Sigmoid colon (tissue), 7 donors: ENCODE data around the gene NDUFB8. TPM values are rescaled to one million over a fixed set of nuclear protein-coding genes. Genes with fewer than 3 reads are reported as not detected.

Experiments used
- DNase-seq: peaks from one replicate; pipeline ENCODE4 v3.0.0-alpha.2; 2019
- H3K27ac ChIP-seq, 4 donors: fragments of 200-600 bp; sonication (generic); one replicate each; pipeline ENCODE4 v1.5.1; 2016 to 2019; ENCODE audit warnings: mild to moderate bottlenecking in 1 of 4
- H3K27me3 ChIP-seq, 3 donors: fragments of 200-600 bp; sonication (generic); one replicate each; pipeline ENCODE4 v1.5.1; 2019; ENCODE audit warnings: mild to moderate bottlenecking in 1 of 3
- H3K36me3 ChIP-seq, 4 donors: fragments of 200-600 bp; sonication (generic); one replicate each; pipeline ENCODE4 v1.5.1; 2016 to 2019
- H3K4me1 ChIP-seq, 4 donors: fragments of 200-600 bp; sonication (generic); one replicate each; pipeline ENCODE4 v1.5.1; 2017 to 2019
- H3K4me3 ChIP-seq, 4 donors: fragments of 200-600 bp; sonication (generic); one replicate each; pipeline ENCODE4 v1.5.1; 2017 to 2019; ENCODE audit warnings: mild to moderate bottlenecking in 2 of 4, moderate library complexity in 1 of 4
- H3K9me3 ChIP-seq, 4 donors: fragments of 200-600 bp in 3 of 4; sonication (generic) in 3 of 4; one replicate each; pipeline versions ENCODE4 v1.5.1 to v1.6.1; 2013 to 2019
- EP300 ChIP-seq, 4 donors: sonication (generic); formaldehyde crosslinking; IDR thresholded peaks; one replicate each; pipeline ENCODE4 v1.6.1; 2017; ENCODE audit warnings: antibody characterized with exemption in 4 of 4
- POLR2A ChIP-seq, 2 donors: fragments of 450-650 bp; IDR thresholded peaks; one replicate each; pipeline ENCODE4 v1.6.1; 2016; ENCODE audit warnings: antibody characterized with exemption in 2 of 2, mild to moderate bottlenecking in 2 of 2, moderate library complexity in 2 of 2
- POLR2AphosphoS5 ChIP-seq, 4 donors: sonication (generic); formaldehyde crosslinking; IDR thresholded peaks; one replicate each; pipeline ENCODE4 v1.6.1; 2017; ENCODE audit warnings: antibody characterized with exemption in 4 of 4
- WGBS, 2 donors: extraction: QIAGEN DNeasy Blood & Tissue Kit; methylation state at CpG; one replicate each; pipeline ENCODE4 v1.1.7; 2013; 5-methylcytosine and 5-hydroxymethylcytosine counted together
- intact Hi-C: fragments of 100-400 bp; cut with DNase I; formaldehyde crosslinking; loops from one replicate; pipeline ENCODE4 v1.15.1; 2023
- polyA plus RNA-seq, 3 donors: library from polyadenylated mRNA; stranded (reverse); fragments of 200-250 nt; gene quantifications; one replicate each; pipeline ENCODE4 v1.2.3, GENCODE V29; 2013
- total RNA-seq, 4 donors: library from RNA; depleted of rRNA; stranded (reverse); fragments of >200 nt; gene quantifications; one replicate each; pipeline ENCODE4 v1.1.0, GENCODE V29; 2016
- TF ChIP-seq, protein P1 (sequence below), 4 experiments: fragments of 450-650 bp in 3 of 4; fragments of 200-600 bp in 1 of 4; IDR thresholded peaks; one replicate each; pipeline ENCODE4 v1.5.1; 2016 to 2019; ENCODE audit warnings: antibody characterized with exemption in 4 of 4, mild to moderate bottlenecking in 3 of 4, moderate library complexity in 2 of 4
- donor health status: healthy with polysubstance abuse.
- donor health status: Bipolar disorder and iron deficiency.
- donor health status: healthy.

The NDUFB8 gene
- total and polyA plus RNA-seq, 7 donors: 232 to 449 (median 359) TPM

- Histone ChIP-seq H3K36me3 (peaks cover 1 to 60% (median 5%) of the 10 kb centered on the region in 4 donors), H3K9me3 (no peaks in the 10 kb centered on the region), H3K4me1 (no peaks in the 10 kb centered on the region), H3K27me3 (no peaks in the 10 kb centered on the region), H3K27ac (no peak overlapping the region), H3K4me3 (no peak overlapping the region)
- TF ChIP-seq EP300 (IDR thresholded peaks at IDR 0.05) (no peak), POLR2A (IDR thresholded peaks at IDR 0.05) (no peak), POLR2AphosphoS5 (IDR thresholded peaks at IDR 0.05) (no peak)
- TF ChIP-seq, protein P1, sequence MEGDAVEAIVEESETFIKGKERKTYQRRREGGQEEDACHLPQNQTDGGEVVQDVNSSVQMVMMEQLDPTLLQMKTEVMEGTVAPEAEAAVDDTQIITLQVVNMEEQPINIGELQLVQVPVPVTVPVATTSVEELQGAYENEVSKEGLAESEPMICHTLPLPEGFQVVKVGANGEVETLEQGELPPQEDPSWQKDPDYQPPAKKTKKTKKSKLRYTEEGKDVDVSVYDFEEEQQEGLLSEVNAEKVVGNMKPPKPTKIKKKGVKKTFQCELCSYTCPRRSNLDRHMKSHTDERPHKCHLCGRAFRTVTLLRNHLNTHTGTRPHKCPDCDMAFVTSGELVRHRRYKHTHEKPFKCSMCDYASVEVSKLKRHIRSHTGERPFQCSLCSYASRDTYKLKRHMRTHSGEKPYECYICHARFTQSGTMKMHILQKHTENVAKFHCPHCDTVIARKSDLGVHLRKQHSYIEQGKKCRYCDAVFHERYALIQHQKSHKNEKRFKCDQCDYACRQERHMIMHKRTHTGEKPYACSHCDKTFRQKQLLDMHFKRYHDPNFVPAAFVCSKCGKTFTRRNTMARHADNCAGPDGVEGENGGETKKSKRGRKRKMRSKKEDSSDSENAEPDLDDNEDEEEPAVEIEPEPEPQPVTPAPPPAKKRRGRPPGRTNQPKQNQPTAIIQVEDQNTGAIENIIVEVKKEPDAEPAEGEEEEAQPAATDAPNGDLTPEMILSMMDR (IDR thresholded peaks at IDR 0.05): no peak
- DNase-seq: no peak
- intact Hi-C loops: no loop called here
- 22 to 77% methylated on average over 2 of the region's 2 CpGs for WGBS, 2 donors
Observed at GRCh38 chr10:100554902-100555301, 25.2 kb upstream of the NDUFB8 start.

- intact Hi-C loops: no loop called here
- WGBS, 2 donors: 90% methylated on average over 3 of the region's 3 CpGs
- Histone ChIP-seq H3K27ac (no peak overlapping the region), H3K4me1 (no peaks in the 10 kb centered on the region), H3K9me3 (no peaks in the 10 kb centered on the region), H3K27me3 (no peaks in the 10 kb centered on the region), H3K36me3 (peaks cover 3 to 63% (median 11%) of the 10 kb centered on the region in 4 donors), H3K4me3 (no peak overlapping the region)
- no peak for DNase-seq
- TF ChIP-seq POLR2A (IDR thresholded peaks at IDR 0.05) (no peak), POLR2AphosphoS5 (IDR thresholded peaks at IDR 0.05) (no peak), EP300 (IDR thresholded peaks at IDR 0.05) (no peak)
- TF ChIP-seq, protein P1 (IDR thresholded peaks at IDR 0.05): no peak
Observed at GRCh38 chr10:100553929-100554328, 24.3 kb upstream of the NDUFB8 start.

DNA sequence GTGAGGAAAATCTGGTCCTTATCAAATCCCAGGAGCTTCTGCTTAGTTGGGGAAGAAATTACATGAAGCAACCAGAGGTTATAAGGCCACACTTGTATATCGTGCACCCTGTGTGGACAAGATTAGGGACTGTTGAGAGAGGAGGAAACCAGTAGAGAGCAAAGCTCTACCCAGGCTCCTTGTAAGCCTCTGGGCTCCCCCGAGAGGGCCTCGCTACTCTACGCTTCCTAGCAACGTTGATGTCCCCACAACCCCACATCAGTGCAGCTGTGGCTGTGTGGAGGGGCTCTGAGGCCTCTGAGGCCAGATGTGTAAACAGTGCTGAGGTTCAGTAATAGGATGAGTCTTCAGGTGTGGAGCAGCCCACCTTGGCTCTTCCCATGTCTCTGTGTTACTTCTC lies 22.1 kb upstream of the NDUFB8 start:
- no peaks in the 10 kb centered on the region for H3K4me1 ChIP-seq
- no peak overlapping the region for H3K27ac ChIP-seq
- intact Hi-C loops: no loop called here
- H3K36me3 ChIP-seq: peaks cover 17 to 65% (median 31%) of the 10 kb centered on the region in 4 donors
- H3K9me3 ChIP-seq: no peaks in the 10 kb centered on the region
- H3K4me3 ChIP-seq: no peak overlapping the region
- 74 to 86% methylated on average over 5 of the region's 5 CpGs for WGBS, 2 donors
- DNase-seq: no peak
- no peak for TF ChIP-seq POLR2A (IDR thresholded peaks at IDR 0.05)
- TF ChIP-seq EP300 (IDR thresholded peaks at IDR 0.05): no peak
- TF ChIP-seq, protein P1 (IDR thresholded peaks at IDR 0.05): no peak
- TF ChIP-seq POLR2AphosphoS5 (IDR thresholded peaks at IDR 0.05): no peak
- H3K27me3 ChIP-seq: no peaks in the 10 kb centered on the region

- no peak overlapping the region for H3K4me3 ChIP-seq
- H3K9me3 ChIP-seq: no peaks in the 10 kb centered on the region
- no peaks in the 10 kb centered on the region for H3K27me3 ChIP-seq
- intact Hi-C loops: no loop called here
- DNase-seq: no peak
- H3K4me1 ChIP-seq: no peaks in the 10 kb centered on the region
- TF ChIP-seq, protein P1 (IDR thresholded peaks at IDR 0.05): no peak
- no peak for TF ChIP-seq EP300 (IDR thresholded peaks at IDR 0.05)
- TF ChIP-seq POLR2A (IDR thresholded peaks at IDR 0.05): no peak
- TF ChIP-seq POLR2AphosphoS5 (IDR thresholded peaks at IDR 0.05): no peak
- no peak overlapping the region for H3K27ac ChIP-seq
- WGBS, 2 donors: 79 to 84% methylated on average over 4 of the region's 4 CpGs
- H3K36me3 ChIP-seq: peaks cover 22 to 70% (median 36%) of the 10 kb centered on the region in 4 donors
Observed at GRCh38 chr10:100551196-100551595, 21.5 kb upstream of the NDUFB8 start.

DNA sequence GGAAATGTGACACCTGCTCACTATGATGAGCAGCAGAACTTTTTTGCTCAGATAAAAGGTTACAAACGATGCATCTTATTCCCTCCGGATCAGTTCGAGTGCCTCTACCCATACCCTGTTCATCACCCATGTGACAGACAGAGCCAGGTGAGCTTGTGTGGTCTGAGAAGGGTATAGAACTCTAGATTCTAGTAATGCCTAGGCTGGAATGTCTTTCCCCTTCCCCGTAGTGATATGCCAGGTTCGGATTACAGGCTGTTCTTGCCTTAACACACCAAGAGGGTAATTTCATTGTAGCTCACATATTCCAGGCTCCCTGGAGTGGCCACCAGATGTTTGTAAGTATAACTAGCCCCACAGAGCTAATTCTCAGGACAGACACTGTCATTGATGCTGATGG lies 15.3 kb upstream of the NDUFB8 start:
- Histone ChIP-seq H3K27ac (no peak overlapping the region), H3K4me1 (no peaks in the 10 kb centered on the region), H3K9me3 (no peaks in the 10 kb centered on the region), H3K36me3 (peaks cover 35 to 99% (median 65%) of the 10 kb centered on the region in 4 donors), H3K27me3 (no peaks in the 10 kb centered on the region), H3K4me3 (no peak overlapping the region)
- no peak for DNase-seq
- WGBS, 2 donors: 94 to 95% methylated on average over 5 of the region's 5 CpGs
- TF ChIP-seq EP300 (IDR thresholded peaks at IDR 0.05) (no peak), POLR2AphosphoS5 (IDR thresholded peaks at IDR 0.05) (no peak), POLR2A (IDR thresholded peaks at IDR 0.05) (no peak)
- TF ChIP-seq, protein P1 (IDR thresholded peaks at IDR 0.05): no peak
- intact Hi-C loops: no loop called here
